Measurements from ENCODE around the gene HCRT. TPM values are rescaled to one million over a fixed set of nuclear protein-coding genes. Genes with fewer than 3 reads are reported as not detected.

Gene HCRT
- total and polyA plus RNA-seq, 8 donors, result not detected

- intact Hi-C loops (cut with DNase I), result no loop called here
- H3K27me3 ChIP-seq, result no peaks in the 10 kb centered on the region
- H3K36me3 ChIP-seq, result peaks cover 0 to 57% of the 10 kb centered on the region in 2 donors
- no peak overlapping the region for H3K4me3 ChIP-seq
- TF ChIP-seq CTCF (IDR thresholded peaks at IDR 0.05), result no peak
- peaks cover 35 to 95% of the 10 kb centered on the region in 2 donors for H3K4me1 ChIP-seq
- DNase-seq, result no peak
- H3K27ac ChIP-seq, result peak overlapping the region in 1 of 2 donors; percentile 33
- no peak for ATAC-seq
- H3K9me3 ChIP-seq, result no peaks in the 10 kb centered on the region
Measured at GRCh38 chr17:42138749-42139492, 46.3 kb downstream of the HCRT start.

GRCh38 chr17:42136654-42137051, 48.6 kb downstream of the HCRT start:
- peaks cover 0 to 36% of the 10 kb centered on the region in 2 donors for H3K36me3 ChIP-seq
- peak overlapping the region in 1 of 2 donors; percentile 18 for H3K4me3 ChIP-seq
- H3K27ac ChIP-seq, result peak overlapping the region; percentile 82 to 90
- TF ChIP-seq CTCF (IDR thresholded peaks at IDR 0.05), result no peak
- no peak for ATAC-seq
- no peaks in the 10 kb centered on the region for H3K9me3 ChIP-seq
- peaks cover 56 to 95% of the 10 kb centered on the region in 2 donors for H3K4me1 ChIP-seq
- no peak for DNase-seq
- intact Hi-C loops (cut with DNase I), result no loop called here
- H3K27me3 ChIP-seq, result no peaks in the 10 kb centered on the region

- Histone ChIP-seq H3K36me3 (peaks cover 0 to 29% of the 10 kb centered on the region in 2 donors), H3K9me3 (no peaks in the 10 kb centered on the region), H3K27me3 (no peaks in the 10 kb centered on the region), H3K27ac (peak overlapping the region; percentile 82 to 90), H3K4me1 (peaks cover 58 to 94% of the 10 kb centered on the region in 2 donors), H3K4me3 (peak overlapping the region in 1 of 2 donors; percentile 18)
- intact Hi-C loops (cut with DNase I), result no loop called here
- TF ChIP-seq CTCF (IDR thresholded peaks at IDR 0.05), result no peak
- DNase-seq, result peak in 3 of 4 donors; percentile 68 to 89 (median 84)
- ATAC-seq, result peak; percentile 82
Measured at GRCh38 chr17:42135664-42136653, 49.3 kb downstream of the HCRT start.

GRCh38 chr17:42135151-42135550, 50.1 kb downstream of the HCRT start:
- DNase-seq (no peak), ATAC-seq (no peak)
- H3K27ac ChIP-seq, result peak overlapping the region; percentile 82 to 90
- peaks cover 0 to 25% of the 10 kb centered on the region in 2 donors for H3K36me3 ChIP-seq
- H3K4me1 ChIP-seq, result peaks cover 58 to 95% of the 10 kb centered on the region in 2 donors
- H3K4me3 ChIP-seq, result no peak overlapping the region
- no peak for TF ChIP-seq CTCF (IDR thresholded peaks at IDR 0.05)
- intact Hi-C loops (cut with DNase I), result no loop called here
- H3K9me3 ChIP-seq, result no peaks in the 10 kb centered on the region
- H3K27me3 ChIP-seq, result no peaks in the 10 kb centered on the region

Other genes starting within 250 kb of the HCRT start
- 10 to 100 TPM; 61.5 to 64.9 TPM for gene CNP, start 218.7 kb downstream of the HCRT start, total RNA-seq
- gene CNP, start 218.7 kb downstream of the HCRT start, polyA plus RNA-seq (ENCODE audit: insufficient read length in 6 of 6), result 10 to 100 TPM; 53.4 to 75.4 (median 62.6) TPM
- 10 to 100 TPM; 62.1 to 82.0 TPM for gene DNAJC7, start 168.0 kb downstream of the HCRT start, total RNA-seq
- 100 to 1,000 TPM; 131 to 161 (median 141) TPM for gene DNAJC7, start 168.0 kb downstream of the HCRT start, polyA plus RNA-seq (ENCODE audit: insufficient read length in 6 of 6)
- gene NKIRAS2, start 165.4 kb downstream of the HCRT start, total RNA-seq, result 10 to 100 TPM; 29.6 to 32.3 TPM
- gene NKIRAS2, start 165.4 kb downstream of the HCRT start, polyA plus RNA-seq (ENCODE audit: insufficient read length in 6 of 6), result 10 to 100 TPM; 43.0 to 50.1 (median 46.9) TPM
- gene C17orf113, start 134.9 kb downstream of the HCRT start, total RNA-seq, result 1 to 10 TPM in 1 of 2 donors, under 1 TPM in 1; 0.58 to 1.2 TPM
- 1 to 10 TPM; 3.5 to 5.2 (median 4.5) TPM for gene C17orf113, start 134.9 kb downstream of the HCRT start, polyA plus RNA-seq (ENCODE audit: insufficient read length in 6 of 6)
- under 1 TPM; 0.31 to 0.50 TPM for gene ZNF385C, start 87.0 kb downstream of the HCRT start, total RNA-seq
- gene ZNF385C, start 87.0 kb downstream of the HCRT start, polyA plus RNA-seq (ENCODE audit: insufficient read length in 6 of 6), result 1 to 10 TPM; 2.5 to 3.8 (median 3.0) TPM
- gene DHX58, start 72.7 kb downstream of the HCRT start, total RNA-seq, result 10 to 100 TPM; 21.6 TPM
- 10 to 100 TPM; 15.4 to 22.4 (median 18.5) TPM for gene DHX58, start 72.7 kb downstream of the HCRT start, polyA plus RNA-seq (ENCODE audit: insufficient read length in 6 of 6)
- gene KAT2A, start 64.1 kb downstream of the HCRT start, total RNA-seq, result 10 to 100 TPM; 39.9 to 46.8 TPM
- 10 to 100 TPM; 57.2 to 77.6 (median 73.7) TPM for gene KAT2A, start 64.1 kb downstream of the HCRT start, polyA plus RNA-seq (ENCODE audit: insufficient read length in 6 of 6)
- gene HSPB9, start 62.6 kb downstream of the HCRT start, total RNA-seq, result not detected
- under 1 TPM; 0.24 to 0.43 (median 0.36) TPM for gene HSPB9, start 62.6 kb downstream of the HCRT start, polyA plus RNA-seq (ENCODE audit: insufficient read length in 6 of 6)
- 100 to 1,000 TPM; 139 to 188 TPM for gene RAB5C, start 30.5 kb downstream of the HCRT start, total RNA-seq
- 100 to 1,000 TPM in 3 of 6 donors, 10 to 100 TPM in 3; 86.9 to 117 (median 103) TPM for gene RAB5C, start 30.5 kb downstream of the HCRT start, polyA plus RNA-seq (ENCODE audit: insufficient read length in 6 of 6)
- gene KCNH4, start 4.3 kb downstream of the HCRT start, total RNA-seq, result under 1 TPM in 1 of 2 donors, not detected in 1; 0.16 TPM
- under 1 TPM in 5 of 6 donors, not detected in 1; 0.03 to 0.06 (median 0.04) TPM for gene KCNH4, start 4.3 kb downstream of the HCRT start, polyA plus RNA-seq (ENCODE audit: insufficient read length in 6 of 6)
- 10 to 100 TPM; 22.5 to 25.8 TPM for gene GHDC, start 9.0 kb upstream of the HCRT start, total RNA-seq
- gene GHDC, start 9.0 kb upstream of the HCRT start, polyA plus RNA-seq (ENCODE audit: insufficient read length in 6 of 6), result 10 to 100 TPM; 16.0 to 20.5 (median 17.1) TPM
- gene STAT5B, start 90.9 kb upstream of the HCRT start, total RNA-seq, result 10 to 100 TPM; 41.5 to 70.9 TPM
- gene STAT5B, start 90.9 kb upstream of the HCRT start, polyA plus RNA-seq (ENCODE audit: insufficient read length in 6 of 6), result 10 to 100 TPM; 49.1 to 67.7 (median 57.4) TPM
- 10 to 100 TPM; 29.3 to 47.4 TPM for gene STAT5A, start 103.0 kb upstream of the HCRT start, total RNA-seq
- 10 to 100 TPM; 10.3 to 14.4 (median 11.1) TPM for gene STAT5A, start 103.0 kb upstream of the HCRT start, polyA plus RNA-seq (ENCODE audit: insufficient read length in 6 of 6)
- 100 to 1,000 TPM; 229 to 271 TPM for gene STAT3, start 203.0 kb upstream of the HCRT start, total RNA-seq
- 10 to 100 TPM; 75.0 to 95.4 (median 78.5) TPM for gene STAT3, start 203.0 kb upstream of the HCRT start, polyA plus RNA-seq (ENCODE audit: insufficient read length in 6 of 6)
- gene CAVIN1, start 237.8 kb upstream of the HCRT start, total RNA-seq, result 100 to 1,000 TPM; 285 to 320 TPM
- 100 to 1,000 TPM; 163 to 224 (median 191) TPM for gene CAVIN1, start 237.8 kb upstream of the HCRT start, polyA plus RNA-seq (ENCODE audit: insufficient read length in 6 of 6)